COLO668 (cell line): Measurements from ENCODE around the gene MAPKAPK3.

Experiments used
- DNase-seq: peaks from one replicate; lab custom pipeline; 2025; ENCODE audit not compliant: unreplicated experiment; lab: John Stamatoyannopoulos, UW

The MAPKAPK3 gene

DNA sequence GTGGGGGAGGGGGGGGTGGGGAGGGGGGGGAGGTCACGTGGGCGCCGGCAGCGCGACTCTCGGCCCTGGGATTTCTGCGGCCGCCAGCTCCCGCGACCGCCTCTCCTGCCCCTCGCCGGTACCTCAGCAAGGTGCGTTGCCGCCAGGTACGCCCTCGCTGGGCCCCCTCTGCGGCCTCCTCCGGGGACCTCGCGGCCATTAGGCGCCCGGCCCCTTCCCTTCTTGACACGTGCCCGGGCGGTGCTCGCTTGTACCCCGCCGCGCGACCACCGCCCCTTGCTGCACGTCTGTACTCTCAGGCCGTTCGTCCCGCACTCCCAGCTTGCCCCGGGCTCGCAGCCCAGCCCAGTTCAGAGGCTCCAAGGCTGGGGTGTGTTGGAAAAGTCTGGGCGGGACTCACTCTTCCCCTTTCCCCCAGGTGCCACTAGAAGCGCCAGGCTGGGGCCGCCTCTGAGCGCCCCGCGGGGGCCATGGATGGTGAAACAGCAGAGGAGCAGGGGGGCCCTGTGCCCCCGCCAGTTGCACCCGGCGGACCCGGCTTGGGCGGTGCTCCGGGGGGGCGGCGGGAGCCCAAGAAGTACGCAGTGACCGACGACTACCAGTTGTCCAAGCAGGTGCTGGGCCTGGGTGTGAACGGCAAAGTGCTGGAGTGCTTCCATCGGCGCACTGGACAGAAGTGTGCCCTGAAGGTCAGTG, at the start of gene MAPKAPK3:
TSS of gene MAPKAPK3 (plus strand) at position 56 of the 696 bp plus-strand sequence. CDS start at position 471, 415 bp downstream.
- peak; percentile 48 for DNase-seq

DNA sequence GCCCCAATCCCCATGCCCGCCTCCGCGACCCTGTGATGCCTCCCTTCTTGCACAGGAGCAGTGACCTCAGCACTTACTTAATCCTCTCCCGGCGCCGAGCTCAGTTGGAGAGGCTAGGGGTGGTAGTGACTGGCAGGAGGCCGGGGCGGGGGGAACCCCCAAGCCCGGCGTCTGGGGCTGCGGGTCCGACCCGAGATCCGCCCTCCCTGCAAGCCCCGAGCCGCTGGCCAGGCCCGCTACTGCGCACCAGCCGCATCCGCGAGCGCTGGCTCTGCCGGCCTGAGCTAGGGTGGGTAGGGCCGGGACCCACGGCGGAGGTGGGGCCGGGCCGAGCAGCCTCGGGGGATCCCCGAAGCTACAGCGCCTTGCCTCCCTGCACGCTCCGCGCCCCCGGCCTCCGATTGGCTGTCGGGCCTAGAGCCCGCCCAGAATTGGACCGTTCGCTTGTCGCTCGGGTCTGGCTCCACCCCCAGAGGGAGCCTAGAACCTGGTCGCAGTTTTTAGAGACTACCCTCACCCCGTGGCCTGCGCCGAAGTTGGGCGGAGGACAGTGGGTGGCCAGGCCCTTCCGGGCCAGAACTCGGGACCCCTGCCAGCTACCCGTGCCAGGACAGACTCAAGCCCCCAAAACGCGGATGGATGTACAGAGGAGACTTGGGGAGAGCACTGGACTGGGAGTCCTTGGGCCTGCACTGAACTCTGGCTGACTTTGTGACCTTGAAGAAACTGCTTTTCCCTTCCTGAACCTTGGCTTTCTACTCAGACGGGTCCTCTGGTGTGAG, 49.4 kb upstream of the MAPKAPK3 start, which contains the start of gene C3orf18:
TSS of gene C3orf18 (minus strand) at position 362 of the 782 bp plus-strand sequence. CDS start 2,048 bp downstream, outside the sequence.
- DNase-seq: peak; percentile 82

DNA sequence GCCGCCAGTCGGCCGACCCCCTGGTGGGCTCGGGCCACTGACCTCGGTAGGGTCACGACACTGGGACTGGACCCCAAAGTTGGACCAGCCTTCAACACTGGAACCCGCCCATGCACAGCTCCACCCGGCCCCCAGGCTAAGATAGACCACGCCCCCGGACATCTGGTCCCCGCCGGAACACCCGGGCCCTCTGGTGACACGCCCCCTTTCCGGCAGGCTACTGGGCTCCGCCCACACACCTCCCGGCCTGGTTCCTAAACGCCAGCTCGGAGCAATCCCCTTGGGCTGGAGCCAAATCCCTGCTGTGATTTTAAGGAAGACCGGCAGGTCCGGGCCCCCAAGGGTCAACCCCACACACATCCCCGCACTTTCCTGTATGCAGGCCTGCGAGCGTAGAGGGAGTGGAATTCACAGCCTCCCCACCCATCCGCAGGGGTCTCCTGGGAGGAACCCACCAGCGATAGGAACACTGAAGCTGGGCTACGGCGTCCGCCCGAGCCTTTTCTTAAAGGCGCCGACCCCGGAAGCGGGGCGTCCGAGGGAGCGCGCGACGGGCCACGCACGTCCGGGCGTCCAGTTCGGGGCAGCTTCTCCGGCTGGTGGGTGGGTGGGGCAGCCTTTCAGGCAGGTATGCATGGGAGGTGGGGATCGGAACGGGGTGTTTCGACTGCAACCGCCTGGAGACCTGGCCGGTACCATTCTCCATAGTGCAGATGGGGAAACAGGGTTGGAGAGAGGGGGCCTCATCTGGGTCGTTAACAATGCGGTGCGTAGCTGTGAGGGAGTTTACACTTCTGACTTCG, 47.8 kb upstream of the MAPKAPK3 start, which contains the start of gene HEMK1:
TSS of gene HEMK1 (plus strand) at position 576 of the 803 bp plus-strand sequence. CDS start 1,583 bp downstream, outside the sequence.
- DNase-seq: peak; percentile 91

DNA sequence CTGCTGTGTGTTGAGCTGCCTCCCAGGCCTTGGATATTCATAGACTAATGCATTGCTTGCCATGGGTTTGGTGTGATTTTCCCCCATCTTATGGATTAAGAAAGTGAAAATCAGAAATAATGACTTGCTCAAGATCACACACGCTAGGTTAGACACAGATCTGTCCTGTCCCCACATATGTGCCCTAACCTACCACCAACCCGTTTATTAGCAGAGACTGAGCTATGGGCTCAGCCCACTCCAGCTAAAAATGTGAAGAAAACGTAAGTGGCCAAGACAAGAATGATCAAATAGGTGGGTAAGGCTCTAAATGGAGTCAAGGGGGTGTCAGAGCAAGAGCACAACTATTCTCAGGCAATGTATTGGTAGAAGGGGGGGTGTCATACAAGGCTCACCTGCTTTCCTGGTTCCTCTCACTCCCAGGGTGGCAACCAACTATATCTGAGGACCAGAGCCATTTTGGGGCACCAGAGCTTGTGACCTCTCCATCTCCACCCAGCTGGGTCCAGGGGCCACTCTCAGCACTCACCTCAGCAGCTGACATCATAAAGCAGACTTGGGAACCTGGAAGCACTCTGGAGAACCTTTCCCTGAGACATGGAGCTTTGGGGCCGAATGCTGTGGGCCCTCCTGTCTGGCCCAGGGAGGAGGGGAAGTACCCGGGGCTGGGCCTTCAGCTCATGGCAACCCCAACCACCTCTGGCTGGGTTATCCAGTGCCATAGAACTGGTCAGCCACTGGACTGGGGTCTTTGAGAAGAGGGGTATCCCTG, 46.3 kb upstream of the MAPKAPK3 start:
- no peak for DNase-seq

DNA sequence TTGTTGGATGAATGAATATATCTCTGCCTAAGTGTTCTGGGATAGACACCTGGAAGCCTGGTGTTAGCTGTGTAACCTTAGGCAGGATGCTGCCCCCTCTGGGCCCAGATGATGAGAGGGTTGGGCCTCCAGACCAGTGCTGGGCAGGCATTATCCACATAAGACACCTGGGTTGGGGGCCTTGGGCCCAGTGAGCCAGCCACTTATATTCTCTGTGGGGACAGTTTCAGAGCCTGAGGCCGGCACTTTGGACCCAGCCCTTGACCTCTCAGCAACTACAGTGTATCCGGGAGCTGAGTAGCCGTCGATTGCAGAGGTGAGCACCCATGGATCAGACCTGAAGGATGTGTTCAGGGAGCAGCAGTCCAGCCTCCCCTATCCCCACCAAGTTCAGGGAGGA, 45.5 kb upstream of the MAPKAPK3 start:
- DNase-seq: no peak

DNA sequence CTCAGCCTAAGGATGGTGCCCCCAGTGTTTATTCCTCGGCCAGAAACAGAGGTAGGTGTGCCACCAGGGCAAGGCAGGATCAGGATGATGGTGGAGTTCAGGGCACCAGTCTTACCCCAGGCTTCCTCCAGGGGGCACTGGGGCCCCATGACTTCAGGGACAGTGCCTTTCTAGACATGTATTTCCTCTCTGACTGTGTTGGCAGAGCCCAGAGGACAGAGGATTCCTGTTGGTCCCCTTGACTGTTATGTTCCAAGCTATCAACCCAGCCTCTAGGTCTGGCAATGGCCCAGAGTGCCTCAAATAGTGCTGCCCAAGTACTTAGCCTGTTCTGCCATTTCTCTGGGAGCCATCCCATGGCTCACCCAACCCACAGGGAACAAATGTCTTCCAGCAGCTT, 44.8 kb upstream of the MAPKAPK3 start:
- DNase-seq: peak; percentile 45

DNA sequence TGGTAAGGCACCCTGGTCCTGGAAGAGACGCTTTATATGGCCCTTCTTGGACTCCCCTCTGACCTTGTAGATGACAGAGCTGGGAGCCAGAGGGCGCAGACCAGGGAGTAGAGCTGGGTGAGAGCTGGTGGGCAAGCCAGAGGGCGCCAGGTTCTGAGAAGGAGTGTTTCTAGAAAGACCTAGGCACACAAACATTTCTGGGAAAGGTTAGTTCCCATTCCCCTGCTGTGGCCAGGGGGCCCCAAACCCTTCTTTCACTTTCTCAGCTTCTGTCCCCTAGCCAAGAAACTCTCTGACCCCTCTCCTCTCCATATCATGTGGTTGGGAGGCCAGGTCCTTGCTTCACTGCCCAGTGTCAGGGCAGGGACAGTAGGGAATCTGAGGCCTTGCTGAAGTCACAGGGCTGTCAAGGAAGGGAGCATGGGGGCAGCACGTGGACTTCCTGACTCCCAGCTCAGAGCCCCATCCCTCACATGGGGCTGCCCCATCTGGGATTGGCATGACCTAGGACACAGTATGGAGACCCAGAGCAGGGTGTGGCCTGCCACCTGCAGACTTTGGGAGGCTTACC, 44.1 kb upstream of the MAPKAPK3 start:
- no peak for DNase-seq

DNA sequence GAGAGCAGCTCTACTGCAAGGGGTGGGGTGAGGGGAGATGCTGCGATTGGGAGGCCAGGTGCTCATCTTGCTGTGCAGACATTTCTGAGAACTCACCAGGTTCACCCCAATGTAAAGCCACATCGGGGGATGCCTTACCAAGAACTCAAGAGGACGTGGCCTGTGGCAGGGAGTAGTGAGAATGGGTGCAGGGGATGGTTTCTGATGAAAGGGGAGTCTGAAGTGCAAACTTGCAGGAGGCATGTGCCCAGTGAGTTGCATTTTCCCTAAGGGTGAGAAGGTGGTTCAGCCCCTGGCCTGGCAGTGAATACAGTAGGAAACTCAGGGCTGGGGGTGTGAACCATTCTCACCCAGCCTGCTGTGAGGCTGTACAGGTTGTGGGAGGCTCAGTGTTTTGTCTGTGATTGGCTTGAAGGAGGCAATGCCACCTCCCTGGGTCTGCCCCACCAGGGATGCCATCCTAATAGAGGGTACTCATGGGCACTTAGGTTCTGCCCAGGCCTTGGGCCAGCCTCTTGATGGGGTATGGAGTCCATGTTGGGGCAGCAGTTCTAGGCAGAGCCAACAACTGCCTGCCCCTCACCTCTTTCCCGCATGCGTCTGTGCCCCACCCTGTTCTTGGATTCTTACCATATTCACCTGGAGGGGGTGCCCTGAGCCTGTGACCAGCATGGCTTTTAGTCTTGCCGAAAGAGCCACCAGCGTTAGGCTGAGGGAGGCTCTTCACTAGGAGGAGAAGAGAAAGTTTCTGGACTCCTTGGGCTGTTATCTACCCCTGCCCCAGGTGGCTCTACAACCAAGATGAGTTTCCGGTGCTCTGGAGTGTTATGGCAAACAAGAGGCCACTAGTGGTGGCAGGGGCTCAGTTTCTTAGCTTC, 43.1 kb upstream of the MAPKAPK3 start:
- DNase-seq: no peak

DNA sequence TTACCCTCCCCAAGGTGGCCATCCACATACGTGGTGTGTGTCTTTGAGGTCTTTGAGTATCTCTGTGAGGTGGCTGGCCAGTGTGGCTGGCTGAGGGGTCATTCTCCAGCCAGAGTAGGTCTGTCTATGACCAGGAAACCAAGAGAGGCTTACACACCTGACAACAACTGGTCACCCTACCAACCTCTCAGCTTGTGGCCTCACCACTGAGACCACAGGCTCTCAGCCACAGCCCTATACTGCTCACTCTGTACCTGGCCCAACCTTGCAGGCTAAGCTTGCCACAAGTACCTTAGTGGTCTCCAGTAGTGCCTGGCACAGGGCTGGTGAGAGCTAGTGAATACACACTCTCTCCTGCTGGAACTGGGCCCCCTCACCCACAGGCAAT, 42.5 kb upstream of the MAPKAPK3 start:
- no peak for DNase-seq

DNA sequence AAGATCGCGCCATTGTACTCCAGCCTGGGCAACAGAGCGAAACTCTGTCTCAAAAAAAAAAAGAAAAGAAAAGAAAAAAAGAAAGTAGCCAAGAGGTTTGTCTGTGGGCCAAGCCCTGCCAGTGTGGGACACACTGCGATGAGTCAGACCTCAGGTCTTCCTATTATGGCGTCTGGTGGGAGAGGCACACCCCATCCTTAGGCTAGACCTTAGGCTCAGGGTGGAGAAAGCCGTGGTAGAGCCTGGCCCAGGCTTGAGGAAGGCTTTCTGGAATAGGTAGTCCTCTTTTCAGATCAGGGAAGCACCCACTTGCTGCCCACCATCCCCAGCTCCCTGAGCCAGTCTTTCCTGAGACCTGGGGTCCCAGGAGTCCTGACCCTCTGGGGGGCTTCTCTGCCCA, 41.6 kb upstream of the MAPKAPK3 start:
- DNase-seq: no peak

DNA sequence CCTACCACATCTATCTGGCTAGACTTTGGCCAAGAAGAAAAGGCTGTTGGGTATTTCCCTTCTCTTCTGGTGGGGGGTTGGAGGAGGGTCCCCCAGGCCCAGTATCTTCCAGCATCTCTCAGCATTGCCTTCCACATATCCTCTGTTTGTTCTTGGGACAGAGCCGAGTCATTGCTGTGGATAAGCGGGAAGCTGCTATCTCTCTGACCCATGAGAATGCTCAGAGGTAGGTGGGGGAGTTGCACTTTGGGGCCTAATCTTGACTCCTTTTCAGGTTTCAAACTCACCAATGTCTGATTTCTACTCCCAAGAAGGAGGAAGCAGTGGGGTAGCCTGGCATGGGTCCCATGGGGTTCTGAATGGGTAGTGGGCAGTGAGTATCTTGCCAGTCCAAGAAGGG, 39.6 kb upstream of the MAPKAPK3 start:
- no peak for DNase-seq

DNA sequence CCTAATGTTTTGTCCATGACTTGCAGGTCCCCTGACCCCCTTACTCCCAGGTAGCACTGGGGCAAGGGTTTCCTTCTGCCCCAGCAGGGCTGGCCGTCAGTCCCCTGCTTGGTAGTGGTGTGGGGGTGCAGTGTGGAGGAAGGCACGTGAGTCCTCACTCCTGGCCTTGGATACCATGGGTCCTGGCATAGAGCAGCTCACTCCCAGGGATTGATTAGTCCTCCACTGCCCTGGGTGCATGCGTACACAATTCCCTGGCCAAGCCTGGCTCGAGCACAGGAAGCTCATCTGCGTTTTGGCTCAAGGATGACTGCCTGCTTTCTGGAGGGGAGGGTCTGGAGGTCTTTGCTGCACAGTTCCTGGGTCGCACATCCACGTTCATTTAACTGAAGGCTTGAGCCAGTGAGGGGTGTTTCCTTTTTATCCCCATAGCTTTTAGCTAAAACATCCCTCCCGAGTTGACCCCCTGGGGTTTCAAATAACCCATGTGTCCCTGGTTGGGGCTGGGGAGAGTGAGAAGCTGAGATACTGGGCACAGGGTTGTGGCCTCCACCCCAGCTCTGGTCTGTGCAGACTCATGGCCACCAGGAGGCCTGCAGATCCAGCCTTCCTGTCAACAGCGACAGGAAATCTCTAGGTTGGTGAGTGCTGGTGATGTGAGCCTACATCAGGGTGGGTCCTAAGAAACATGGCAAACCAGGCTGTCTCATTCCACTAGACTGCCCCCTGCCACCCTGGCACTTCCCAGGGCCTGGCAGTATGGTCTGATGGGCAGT, 36.1 kb upstream of the MAPKAPK3 start:
- no peak for DNase-seq

DNA sequence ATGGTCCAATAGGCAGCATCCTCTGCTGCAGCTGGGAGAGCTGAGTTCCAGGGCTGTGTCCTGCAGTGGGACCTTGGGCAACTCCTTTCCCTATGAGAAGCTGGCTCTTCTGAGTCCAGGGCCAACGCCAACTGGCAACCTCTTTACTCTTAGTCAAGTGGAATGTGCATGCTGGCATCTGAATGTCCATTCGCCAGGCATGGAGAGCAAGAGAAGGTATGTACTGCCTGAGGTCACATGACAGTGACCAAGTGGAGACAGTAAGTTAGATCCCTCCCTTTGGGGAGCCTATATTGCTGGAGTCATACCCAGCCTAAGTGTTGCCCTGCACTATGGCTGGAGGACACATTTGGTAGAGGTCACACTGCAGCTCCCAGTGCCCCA, 35.5 kb upstream of the MAPKAPK3 start:
- no peak for DNase-seq

DNA sequence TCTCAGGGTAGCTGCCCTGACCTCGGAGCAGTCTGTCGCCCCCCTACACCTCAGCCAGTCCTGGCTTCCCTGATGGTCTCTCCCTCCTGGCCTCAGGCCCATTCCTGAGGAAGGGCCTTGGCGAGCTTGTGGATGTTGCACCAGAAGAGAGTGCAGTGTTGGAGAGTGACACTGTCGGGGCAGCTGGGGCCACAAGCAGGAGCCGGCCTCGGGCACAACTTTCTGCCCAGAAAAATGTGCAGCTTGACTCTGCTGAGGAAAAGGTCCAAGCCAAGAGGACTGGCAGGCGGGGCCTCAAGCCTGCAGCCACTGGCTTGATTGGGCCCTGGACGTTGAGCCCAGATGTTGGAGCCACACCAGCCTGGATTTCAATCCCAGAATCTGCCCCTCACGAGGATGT, 34.9 kb upstream of the MAPKAPK3 start:
- DNase-seq: no peak

DNA sequence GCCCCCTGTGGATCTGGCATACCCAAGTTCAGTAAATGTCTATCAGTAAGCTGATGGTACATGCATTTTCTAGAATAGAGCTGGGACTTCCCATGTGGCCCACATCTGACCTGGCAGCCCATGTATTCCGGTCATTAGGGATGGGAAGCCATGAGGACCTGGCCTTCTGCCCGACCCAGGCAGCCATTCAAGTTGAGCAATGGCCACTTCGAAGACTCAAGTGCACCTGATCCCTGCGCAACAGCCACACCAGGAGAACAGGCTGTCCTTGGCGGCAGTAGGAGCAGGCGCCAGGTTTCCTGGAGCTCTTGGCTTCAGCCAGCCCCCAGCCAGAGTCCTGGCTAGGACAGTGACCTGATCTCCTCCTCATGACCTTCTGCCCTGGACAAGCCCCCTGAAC, 33.1 kb upstream of the MAPKAPK3 start:
- DNase-seq: no peak

DNA sequence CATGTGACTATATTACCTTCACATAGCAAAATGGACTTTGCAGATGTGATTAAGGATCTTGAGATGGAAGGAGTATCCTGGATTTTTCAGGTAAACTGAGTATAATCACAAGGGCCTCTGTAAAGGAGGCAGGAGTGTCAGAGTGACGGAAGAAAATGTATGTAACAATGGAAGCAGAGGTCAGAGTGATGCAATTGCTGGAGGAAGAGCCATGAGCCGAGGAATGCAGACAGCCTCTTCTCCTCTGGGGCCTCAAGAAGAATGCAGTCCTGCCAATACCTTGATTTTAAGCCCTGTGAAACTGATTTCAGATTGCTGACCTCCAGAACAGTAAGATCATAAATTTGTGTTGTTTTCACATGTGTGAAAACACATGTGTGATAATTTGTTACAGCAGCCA, 32.6 kb upstream of the MAPKAPK3 start:
- no peak for DNase-seq

DNA sequence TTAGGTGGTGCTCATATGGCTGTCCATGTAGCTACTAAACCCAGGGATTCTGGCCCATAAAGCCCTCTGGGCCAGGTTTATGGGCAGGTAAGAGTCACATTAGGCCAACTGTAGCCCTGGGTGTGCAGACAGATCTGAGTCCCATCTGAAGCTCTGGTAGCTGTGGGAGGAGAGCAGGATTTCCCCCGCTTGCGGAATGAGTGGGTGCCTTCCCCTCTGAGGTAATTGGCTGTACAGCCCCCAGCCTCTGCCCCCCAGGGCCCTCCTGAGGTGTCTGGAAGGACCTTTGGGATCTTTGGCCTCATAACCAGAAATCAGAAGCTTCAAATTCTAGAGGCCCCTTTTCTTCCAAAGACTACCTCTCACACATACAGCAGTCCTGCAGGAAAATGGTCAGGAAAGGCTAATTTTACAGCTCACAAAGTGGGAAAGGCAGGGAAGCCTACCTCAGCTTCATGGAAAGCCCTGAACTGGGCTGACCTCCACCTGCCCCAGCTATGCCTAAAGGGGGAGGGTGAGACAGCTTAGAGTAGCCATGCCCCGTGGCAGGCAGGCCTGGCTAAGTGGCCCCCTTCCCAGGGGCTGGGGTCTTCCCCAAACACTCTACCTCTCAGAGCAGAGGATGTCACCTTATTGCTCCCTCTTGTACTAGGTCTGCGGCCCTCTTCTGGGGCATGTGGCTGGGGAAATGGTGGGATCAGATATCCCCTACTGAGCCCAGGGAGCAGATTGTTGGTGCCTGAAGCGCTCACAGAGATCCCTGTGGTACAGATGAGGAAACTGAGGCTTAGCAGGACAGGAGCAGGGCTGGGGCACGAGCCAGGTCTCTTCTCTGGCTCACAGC, 30.8 kb upstream of the MAPKAPK3 start:
- DNase-seq: no peak

DNA sequence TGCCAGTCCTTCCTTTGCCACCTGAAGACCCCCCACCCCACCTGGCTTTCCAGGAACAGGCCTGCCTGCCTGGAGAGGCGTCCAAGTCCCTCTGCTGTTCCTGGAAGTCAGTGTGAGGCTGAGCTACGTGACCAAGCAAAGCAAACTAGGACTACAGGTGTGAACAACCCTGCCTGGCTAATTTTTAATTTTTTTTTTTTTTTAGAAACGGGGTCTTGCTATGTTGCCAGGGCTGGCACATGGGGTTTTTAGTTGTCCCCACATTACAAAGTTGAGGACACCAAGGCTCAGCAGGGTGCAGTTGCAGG, 30.2 kb upstream of the MAPKAPK3 start:
- no peak for DNase-seq
